KOPT-K1 (cell line): ENCODE measurements around the gene GPATCH4.
"Not testable (repeated sequence)": the region's sequence is repeated elsewhere in the genome, so short reads cannot be mapped to it uniquely, and the experiment has no call there.

ENCODE experiments used
- H3K27ac ChIP-seq: fragments of 200-600 bp; sonication (generic); 2 replicates; pipeline ENCODE4 v1.5.1; 2016; ENCODE audit warnings: antibody characterized with exemption, mild to moderate bottlenecking, low read depth, low read length; ENCODE audit not compliant: poor library complexity, severe bottlenecking
- H3K36me3 ChIP-seq: fragments of 200-600 bp; sonication (generic); 2 replicates; pipeline ENCODE4 v1.5.1; 2017; ENCODE audit warnings: antibody characterized with exemption, mild to moderate bottlenecking, low read length, moderate library complexity; ENCODE audit not compliant: insufficient read depth
- H3K9me3 ChIP-seq: fragments of 200-600 bp; sonication (generic); 2 replicates; pipeline ENCODE4 v1.5.1; 2017; ENCODE audit warnings: antibody characterized with exemption, low read length, mild to moderate bottlenecking; ENCODE audit not compliant: insufficient read depth, poor library complexity, severe bottlenecking

GPATCH4 gene

GRCh38 chr1:156639601-156640101, 38.4 kb upstream of the GPATCH4 start:
- Histone ChIP-seq H3K27ac (no peak overlapping the region), H3K9me3 (no peaks in the 10 kb centered on the region), H3K36me3 (no peaks in the 10 kb centered on the region)

GRCh38 chr1:156638189-156638985, 37.1 kb upstream of the GPATCH4 start:
- Histone ChIP-seq H3K36me3 (no peaks in the 10 kb centered on the region), H3K27ac (no peak overlapping the region)

GRCh38 chr1:156632355-156632754, 31.1 kb upstream of the GPATCH4 start:
- Histone ChIP-seq H3K27ac (no peak overlapping the region), H3K36me3 (no peaks in the 10 kb centered on the region), H3K9me3 (no peaks in the 10 kb centered on the region)

More at GRCh38 chr1:156638189-156638985, 37.1 kb upstream of the GPATCH4 start:
- H3K9me3 ChIP-seq, result no peaks in the 10 kb centered on the region

- H3K9me3 ChIP-seq, result not testable (repeated sequence)
These were observed 29.9 kb upstream of the GPATCH4 start for GRCh38 chr1:156631152-156631551.

GRCh38 chr1:156629823-156630449, 28.7 kb upstream of the GPATCH4 start:
- Histone ChIP-seq H3K27ac (no peak overlapping the region), H3K36me3 (no peaks in the 10 kb centered on the region)

More at GRCh38 chr1:156631152-156631551, 29.9 kb upstream of the GPATCH4 start:
- not testable (repeated sequence) for H3K36me3 ChIP-seq, H3K27ac ChIP-seq

GRCh38 chr1:156627313-156627880, 26.1 kb upstream of the GPATCH4 start:
- no peak overlapping the region for H3K27ac ChIP-seq

More at GRCh38 chr1:156629823-156630449, 28.7 kb upstream of the GPATCH4 start:
- no peaks in the 10 kb centered on the region for H3K9me3 ChIP-seq

GRCh38 chr1:156626079-156626438, 24.8 kb upstream of the GPATCH4 start:
- Histone ChIP-seq H3K9me3 (no peaks in the 10 kb centered on the region), H3K27ac (no peak overlapping the region), H3K36me3 (no peaks in the 10 kb centered on the region)

More at GRCh38 chr1:156627313-156627880, 26.1 kb upstream of the GPATCH4 start:
- Histone ChIP-seq H3K36me3 (no peaks in the 10 kb centered on the region), H3K9me3 (no peaks in the 10 kb centered on the region)

GRCh38 chr1:156625436-156626078, 24.3 kb upstream of the GPATCH4 start:
- H3K27ac ChIP-seq, result no peak overlapping the region
- no peaks in the 10 kb centered on the region for H3K9me3 ChIP-seq
- H3K36me3 ChIP-seq, result no peaks in the 10 kb centered on the region

- H3K36me3 ChIP-seq, result no peaks in the 10 kb centered on the region
These were observed 23.6 kb upstream of the GPATCH4 start for GRCh38 chr1:156624814-156625435.

GRCh38 chr1:156623946-156624813, 22.9 kb upstream of the GPATCH4 start:
- no peak overlapping the region for H3K27ac ChIP-seq
- H3K36me3 ChIP-seq, result no peaks in the 10 kb centered on the region
- no peaks in the 10 kb centered on the region for H3K9me3 ChIP-seq

More at GRCh38 chr1:156624814-156625435, 23.6 kb upstream of the GPATCH4 start:
- Histone ChIP-seq H3K9me3 (no peaks in the 10 kb centered on the region), H3K27ac (no peak overlapping the region)

GRCh38 chr1:156622581-156623297, 21.5 kb upstream of the GPATCH4 start:
- Histone ChIP-seq H3K36me3 (no peaks in the 10 kb centered on the region), H3K27ac (no peak overlapping the region), H3K9me3 (no peaks in the 10 kb centered on the region)

GRCh38 chr1:156619582-156619955, 18.3 kb upstream of the GPATCH4 start:
- H3K36me3 ChIP-seq, result no peaks in the 10 kb centered on the region
- no peak overlapping the region for H3K27ac ChIP-seq
- no peaks in the 10 kb centered on the region for H3K9me3 ChIP-seq

- Histone ChIP-seq H3K27ac (no peak within 1 kb of the TSS), H3K9me3 (no peaks in the 10 kb centered on the region), H3K36me3 (no peaks in the 10 kb centered on the region)
These were observed 17.7 kb upstream of the GPATCH4 start, which contains the start of gene HAPLN2 for GRCh38 chr1:156618853-156619581. TSS of gene HAPLN2 (plus strand) at chr1:156619415. CDS start at chr1:156623491, 4,076 bp downstream.
